ENCODE data around the gene ERICH3.

The ERICH3 gene

DNA sequence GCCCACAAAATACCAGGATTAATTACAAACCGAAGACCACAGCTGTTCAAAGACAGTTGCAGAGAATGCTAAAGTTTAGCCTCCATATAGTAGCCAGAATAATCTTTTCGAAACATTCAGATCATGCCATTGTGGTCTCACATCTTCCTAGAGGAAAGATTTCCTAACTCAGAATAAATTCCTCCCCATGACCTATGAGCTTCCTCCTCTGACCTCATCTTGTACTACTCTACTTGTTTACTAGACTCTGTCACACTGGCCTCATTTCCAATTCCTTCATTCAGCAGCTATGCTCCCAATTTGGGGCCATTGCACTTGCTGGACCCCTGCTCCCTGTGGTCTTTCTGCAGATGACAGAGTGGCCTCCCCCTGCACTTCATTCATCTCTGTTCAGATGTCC is 89.4 kb downstream of the ERICH3 start:
- DNase-seq = no peak

GRCh38 chr1:74583397-74583796 is 90.2 kb downstream of the ERICH3 start:
- DNase-seq = no peak

- no peak for DNase-seq
Measured at GRCh38 chr1:74579425-74579824, 94.2 kb downstream of the ERICH3 start.

GRCh38 chr1:74578101-74578500 is 95.5 kb downstream of the ERICH3 start:
- DNase-seq = no peak

- no peak for DNase-seq
Measured at GRCh38 chr1:74571891-74572290, 101.7 kb downstream of the ERICH3 start.

DNA sequence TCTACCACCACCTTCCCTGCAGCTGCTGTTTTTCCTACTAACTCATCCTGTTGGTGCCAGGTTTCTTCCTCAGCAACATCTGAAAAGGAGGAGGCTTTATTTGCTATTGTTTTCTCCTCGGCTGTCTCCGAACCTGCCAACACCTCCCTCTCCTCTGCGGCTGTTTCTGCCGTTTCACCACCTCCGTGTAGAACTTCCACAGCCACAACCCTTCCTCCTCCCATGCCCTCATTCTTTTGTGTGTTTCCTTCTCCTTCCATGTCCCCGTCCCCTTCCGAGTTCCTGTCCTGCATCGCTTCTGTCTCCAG is 102.1 kb downstream of the ERICH3 start:
- DNase-seq = no peak

DNA sequence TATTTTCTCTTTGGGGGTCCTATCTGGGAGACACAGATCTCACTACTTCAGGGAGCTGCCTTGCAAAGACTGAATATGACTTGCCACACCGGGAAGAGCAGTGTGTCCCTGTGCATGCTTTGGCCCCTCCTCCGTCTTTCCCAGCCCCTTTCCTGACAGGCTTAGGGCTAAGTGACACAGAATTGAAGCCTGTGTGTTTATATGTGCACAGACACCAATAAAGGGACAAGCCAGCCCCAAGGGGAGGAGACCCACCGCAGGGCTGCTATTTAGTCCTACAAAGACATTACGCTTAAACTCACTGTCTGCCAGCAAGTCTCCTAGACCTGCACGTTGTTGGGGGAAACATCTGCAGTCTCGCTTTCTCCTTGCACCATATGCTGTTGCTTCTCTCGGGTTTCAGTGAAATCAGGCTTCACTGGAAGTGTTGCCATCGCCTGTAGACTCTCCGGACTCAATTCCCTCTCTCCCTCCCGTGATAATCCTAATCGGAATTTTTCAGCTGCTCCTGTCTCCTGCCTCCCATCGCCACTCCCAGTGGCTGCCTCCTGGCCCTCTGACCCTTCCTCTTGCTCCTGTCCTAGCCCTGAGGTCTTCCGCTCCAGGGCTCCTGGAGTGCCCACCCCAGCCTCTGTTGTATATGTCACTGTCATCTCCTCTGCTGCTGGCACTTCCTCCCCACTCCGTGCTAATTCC is 102.6 kb downstream of the ERICH3 start:
- peak; percentile 77 for DNase-seq

DNA sequence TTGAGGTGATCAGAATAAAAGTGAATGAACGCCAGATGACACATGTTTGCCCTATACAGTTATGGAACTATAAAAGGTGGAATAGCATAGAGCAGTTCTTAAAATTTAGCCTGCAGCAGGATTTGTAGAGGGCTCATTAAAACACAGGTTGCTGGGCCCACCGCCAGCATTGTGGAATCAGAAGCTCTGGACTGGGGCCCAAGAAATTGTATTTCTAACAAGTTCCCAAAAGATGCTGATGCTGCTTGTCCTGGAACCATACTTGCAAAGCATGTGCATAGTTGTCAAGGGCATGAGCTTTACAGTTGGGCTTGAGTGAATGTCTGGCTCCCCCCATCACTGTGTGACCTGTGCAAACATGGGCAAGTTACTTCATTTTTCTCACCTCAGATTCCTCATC is 123.7 kb downstream of the ERICH3 start:
- DNase-seq = no peak

- DNase-seq = no peak
Measured at GRCh38 chr1:74548961-74549750, 124.4 kb downstream of the ERICH3 start.

GRCh38 chr1:74545821-74546220 is 127.8 kb downstream of the ERICH3 start:
- no peak for DNase-seq

DNA sequence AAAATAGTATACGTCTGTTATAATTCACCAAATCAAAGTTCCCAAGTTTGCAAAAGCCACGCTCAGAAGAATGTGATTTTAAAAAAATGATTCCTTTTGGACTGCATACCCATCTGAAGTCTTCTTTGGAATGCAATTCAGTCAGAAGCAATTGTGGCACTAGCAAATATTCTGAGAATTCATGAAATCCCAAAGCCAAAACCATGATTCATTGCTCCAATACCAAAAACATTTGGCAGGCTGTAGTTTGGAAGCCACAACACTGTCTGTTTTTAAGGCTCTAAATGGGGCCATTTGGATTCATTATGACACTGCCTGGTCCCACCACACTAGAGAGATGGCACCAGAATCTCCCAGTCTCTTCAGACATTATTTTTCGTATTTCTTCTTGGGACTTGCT is 139.4 kb downstream of the ERICH3 start:
- no peak for DNase-seq

GRCh38 chr1:74531796-74532195 is 141.8 kb downstream of the ERICH3 start:
- no peak for DNase-seq

GRCh38 chr1:74530892-74531291 is 142.7 kb downstream of the ERICH3 start:
- DNase-seq = no peak

DNA sequence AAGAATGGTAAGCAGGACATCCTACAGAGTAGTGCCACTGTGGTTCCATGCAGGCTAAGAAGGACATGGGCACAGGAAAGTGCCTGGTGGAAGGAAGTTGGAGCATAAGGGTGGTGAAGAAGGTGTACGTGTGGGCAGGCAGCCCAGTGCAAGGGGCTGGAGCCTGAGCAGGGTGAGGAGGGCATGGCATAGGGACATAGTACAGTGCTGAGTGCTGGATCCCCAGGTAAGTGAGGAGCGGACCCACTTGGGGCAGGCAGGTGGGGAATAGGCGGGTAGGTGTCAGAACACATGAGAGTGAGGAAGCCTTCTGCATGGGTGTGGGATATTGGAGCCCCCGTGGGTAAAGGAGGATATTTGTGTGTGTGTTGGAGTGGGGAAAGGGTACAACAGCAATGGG is 145.5 kb downstream of the ERICH3 start:
- no peak for DNase-seq

- DNase-seq = no peak
Measured at GRCh38 chr1:74526708-74527107, 146.9 kb downstream of the ERICH3 start.

DNA sequence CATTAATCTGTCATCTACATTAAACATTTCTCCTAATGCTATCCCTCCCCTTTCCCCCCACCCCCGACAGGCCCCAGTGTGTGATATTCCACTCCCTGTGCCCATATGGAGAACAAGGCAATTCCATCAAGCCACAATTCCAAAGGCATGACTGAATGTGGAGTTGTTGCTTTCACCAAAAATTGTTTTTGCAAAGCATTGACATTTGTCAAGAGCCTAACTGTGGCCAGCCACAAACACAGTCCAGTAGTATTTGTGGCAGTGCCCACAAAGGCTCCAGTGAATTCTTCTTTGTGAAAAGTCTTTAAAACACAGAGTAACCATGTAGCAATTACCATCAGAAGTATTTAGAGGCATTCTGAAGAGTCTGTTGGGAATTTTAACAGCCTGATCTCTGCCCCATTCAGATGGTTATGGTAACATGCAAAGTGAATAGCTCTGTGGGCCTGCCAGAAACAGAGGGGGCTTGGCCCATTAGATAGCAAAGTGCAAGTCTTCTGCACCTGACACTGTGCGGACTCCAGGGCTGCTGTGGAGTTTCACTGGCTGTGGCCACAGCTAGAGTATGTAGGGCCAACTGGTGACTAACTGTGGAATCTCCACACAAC is 149.6 kb downstream of the ERICH3 start:
- DNase-seq = no peak

DNA sequence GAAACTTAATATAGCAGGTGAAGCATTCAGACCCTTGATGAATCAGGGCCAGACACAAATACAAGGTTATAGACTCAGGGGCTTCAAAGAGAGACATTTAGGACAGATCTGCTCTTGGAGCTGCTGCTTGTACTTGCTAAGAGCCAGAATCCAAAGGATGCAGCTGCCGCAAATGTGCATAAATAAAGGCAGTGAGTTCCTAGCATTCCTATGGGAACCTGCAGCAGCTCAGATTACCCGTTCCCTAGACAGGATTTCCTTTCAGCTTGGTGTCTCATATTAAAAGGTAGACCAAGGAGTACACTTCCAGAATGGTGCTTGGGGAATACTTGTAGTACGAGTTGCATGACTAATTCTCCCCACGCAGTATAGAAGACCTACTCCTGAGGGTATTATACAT is 151.4 kb downstream of the ERICH3 start:
- no peak for DNase-seq
